Progenitor cell of endocrine pancreas (in vitro differentiated cells): Measurements from ENCODE around the gene UBE2I. TPM values are rescaled to one million over a fixed set of nuclear protein-coding genes. Genes with fewer than 3 reads are reported as not detected.
"Not testable (repeated sequence)": the region's sequence is repeated elsewhere in the genome, so short reads cannot be mapped to it uniquely, and the experiment has no call there.

ENCODE experiments used
- DNase-seq: peaks from one replicate; pipeline ENCODE4 v3.0.0; 2021; ENCODE audit warnings: low spot score; ENCODE audit not compliant: unreplicated experiment
- H3K27ac Mint-ChIP-seq: 2 replicates; pipeline ENCODE4 v1.8.0; 2021; ENCODE audit warnings: mild to moderate bottlenecking, moderate library complexity, mixed read lengths
- H3K27me3 Mint-ChIP-seq: 2 replicates; pipeline ENCODE4 v1.8.0; 2021; ENCODE audit warnings: mixed read lengths
- H3K36me3 Mint-ChIP-seq: 2 replicates; pipeline ENCODE4 v1.8.0; 2022; ENCODE audit warnings: mixed read lengths; ENCODE audit not compliant: insufficient read depth
- H3K4me1 Mint-ChIP-seq: 2 replicates; pipeline ENCODE4 v1.8.0; 2021; ENCODE audit warnings: low read depth, mixed read lengths
- H3K4me3 Mint-ChIP-seq: 2 replicates; pipeline ENCODE4 v1.8.0; 2021; ENCODE audit warnings: low read depth, mild to moderate bottlenecking, moderate library complexity, mixed read lengths
- H3K9me3 Mint-ChIP-seq: 2 replicates; pipeline ENCODE4 v1.8.0; 2021; ENCODE audit warnings: low read depth, mixed read lengths
- CTCF ChIP-seq: fragments of 200-600 bp; sonication (generic); IDR thresholded peaks from one replicate; pipeline ENCODE4 v1.5.0; 2021; ENCODE audit warnings: antibody characterized with exemption, mild to moderate bottlenecking; ENCODE audit not compliant: unreplicated experiment
- total RNA-seq: library from RNA; stranded (reverse); gene quantifications from 2 replicates; pipeline ENCODE4 v1.2.1, GENCODE V29; 2021

The UBE2I gene
- total RNA-seq, 1 donor from 2014 or later, result 211 TPM

- Mint-ChIP-seq H3K9me3 (no peaks in the 10 kb centered on the region), H3K4me1 (no peaks in the 10 kb centered on the region), H3K27me3 (peaks cover 18% of the 10 kb centered on the region), H3K4me3 (no peak overlapping the region), H3K27ac (no peak overlapping the region), H3K36me3 (no peaks in the 10 kb centered on the region)
- TF ChIP-seq CTCF, result no peak
- no peak for DNase-seq
Observed at GRCh38 chr16:1265826-1266225, 43.6 kb upstream of the UBE2I start.

GRCh38 chr16:1269418-1269817 lies 40.0 kb upstream of the UBE2I start:
- DNase-seq, H3K4me1 Mint-ChIP-seq, H3K36me3 Mint-ChIP-seq, H3K9me3 Mint-ChIP-seq, H3K27ac Mint-ChIP-seq, H3K4me3 Mint-ChIP-seq: not testable (repeated sequence)
- H3K27me3 Mint-ChIP-seq, result peaks cover 15% of the 10 kb centered on the region

GRCh38 chr16:1271380-1271723 lies 38.1 kb upstream of the UBE2I start:
- Mint-ChIP-seq H3K36me3 (no peaks in the 10 kb centered on the region), H3K27ac (no peak overlapping the region), H3K27me3 (peaks cover 24% of the 10 kb centered on the region), H3K4me1 (no peaks in the 10 kb centered on the region), H3K4me3 (no peak overlapping the region), H3K9me3 (no peaks in the 10 kb centered on the region)
- DNase-seq, result no peak
- TF ChIP-seq CTCF, result no peak

GRCh38 chr16:1271724-1272413 lies 37.6 kb upstream of the UBE2I start:
- H3K9me3 Mint-ChIP-seq, H3K27ac Mint-ChIP-seq, H3K36me3 Mint-ChIP-seq, H3K4me3 Mint-ChIP-seq, DNase-seq, H3K4me1 Mint-ChIP-seq: not testable (repeated sequence)
- peaks cover 22% of the 10 kb centered on the region for H3K27me3 Mint-ChIP-seq

GRCh38 chr16:1272453-1273198 lies 36.8 kb upstream of the UBE2I start:
- Mint-ChIP-seq H3K9me3 (no peaks in the 10 kb centered on the region), H3K4me1 (no peaks in the 10 kb centered on the region), H3K4me3 (no peak overlapping the region), H3K36me3 (no peaks in the 10 kb centered on the region), H3K27ac (no peak overlapping the region), H3K27me3 (peaks cover 24% of the 10 kb centered on the region)
- no peak for DNase-seq
- no peak for TF ChIP-seq CTCF

GRCh38 chr16:1273816-1274215 lies 35.6 kb upstream of the UBE2I start:
- Mint-ChIP-seq H3K9me3 (no peaks in the 10 kb centered on the region), H3K36me3 (no peaks in the 10 kb centered on the region), H3K4me3 (no peak overlapping the region), H3K27ac (no peak overlapping the region), H3K27me3 (peaks cover 27% of the 10 kb centered on the region), H3K4me1 (no peaks in the 10 kb centered on the region)
- DNase-seq, result no peak
- no peak for TF ChIP-seq CTCF
